Immature natural killer cell (primary cell): Measurements from ENCODE around the gene ZNF69. TPM values are rescaled to one million over a fixed set of nuclear protein-coding genes. Genes with fewer than 3 reads are reported as not detected.
"Not testable (repeated sequence)": the region's sequence is repeated elsewhere in the genome, so short reads cannot be mapped to it uniquely, and the experiment has no call there.

Source experiments
- DNase-seq, 3 donors: peaks; one replicate each; pipeline ENCODE4 v3.0.0; 2022; ENCODE audit warnings: mixed read lengths in 1 of 3
- H3K27ac Mint-ChIP-seq, 6 donors: one replicate each; pipeline ENCODE4 v1.8.0; 2020; ENCODE audit warnings: mixed read lengths in 6 of 6, mild to moderate bottlenecking in 5 of 6, inconsistent platforms in 4 of 6, moderate library complexity in 3 of 6
- H3K27me3 Mint-ChIP-seq, 3 donors: one replicate each; pipeline ENCODE4 v1.8.0; 2020 to 2021; ENCODE audit warnings: low read depth in 3 of 3, mild to moderate bottlenecking in 3 of 3, mixed read lengths in 3 of 3, moderate library complexity in 3 of 3, inconsistent platforms in 1 of 3
- H3K36me3 Mint-ChIP-seq, 3 donors: one replicate each; pipeline ENCODE4 v1.8.0; 2020; ENCODE audit warnings: mixed read lengths in 3 of 3, inconsistent platforms in 2 of 3, mild to moderate bottlenecking in 2 of 3
- H3K4me1 Mint-ChIP-seq, 2 donors: one replicate each; pipeline ENCODE4 v1.8.0; 2020; ENCODE audit warnings: inconsistent platforms in 2 of 2, mild to moderate bottlenecking in 2 of 2, mixed read lengths in 2 of 2, moderate library complexity in 1 of 2
- H3K4me3 Mint-ChIP-seq, 5 donors: one replicate each; pipeline ENCODE4 v1.8.0; 2020; ENCODE audit warnings: mild to moderate bottlenecking in 5 of 5, mixed read lengths in 5 of 5, inconsistent platforms in 3 of 5, moderate library complexity in 3 of 5
- H3K9me3 Mint-ChIP-seq, 6 donors: one replicate each; pipeline ENCODE4 v1.8.0; 2020; ENCODE audit warnings: mild to moderate bottlenecking in 6 of 6, mixed read lengths in 6 of 6, inconsistent platforms in 4 of 6, moderate library complexity in 3 of 6
- polyA plus RNA-seq, 3 donors: library from polyadenylated mRNA; unstranded; fragments of 300-500 nt; fragmentation: Illumina TruSeq; gene quantifications; one replicate each; pipeline ENCODE4 v1.2.3, GENCODE V29; 2021

The ZNF69 gene
- polyA plus RNA-seq, 3 donors from 2014 or later, result 2.4 to 3.3 TPM; not detected in 1

DNA sequence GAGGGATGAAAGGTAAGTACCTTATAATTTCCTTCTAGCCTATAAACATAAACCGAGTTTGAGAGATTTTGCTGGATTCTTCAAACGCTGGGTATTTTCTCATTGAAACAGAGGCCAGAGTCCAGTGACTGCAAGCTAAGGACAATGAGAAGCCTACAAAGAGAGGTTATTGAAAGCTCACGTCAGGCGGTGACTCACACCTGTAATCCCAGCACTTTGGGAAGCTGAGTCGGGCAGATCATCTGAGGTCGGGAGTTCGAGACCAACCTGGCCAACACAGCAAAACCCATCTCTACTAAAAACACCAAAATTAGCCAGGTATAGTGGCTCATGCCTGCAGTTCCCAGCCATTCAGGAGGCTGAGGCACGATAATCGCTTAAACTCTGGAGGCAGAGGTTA lies 15.0 kb upstream of the ZNF69 start:
- H3K4me1 Mint-ChIP-seq, result no peaks in the 10 kb centered on the region
- peaks cover 22 to 47% (median 34%) of the 10 kb centered on the region in 6 donors for H3K9me3 Mint-ChIP-seq
- no peak for DNase-seq
- H3K4me3 Mint-ChIP-seq, result no peak overlapping the region
- peaks cover 15 to 30% (median 21%) of the 10 kb centered on the region in 3 donors for H3K36me3 Mint-ChIP-seq
- H3K27ac Mint-ChIP-seq, result no peak overlapping the region
- peaks cover 0 to 2% (median 0%) of the 10 kb centered on the region in 3 donors for H3K27me3 Mint-ChIP-seq

- Mint-ChIP-seq H3K36me3 (peaks cover 5 to 19% (median 9%) of the 10 kb centered on the region in 3 donors), H3K27me3 (peaks cover 0 to 2% (median 0%) of the 10 kb centered on the region in 3 donors)
Observed at GRCh38 chr19:11873762-11874161, 13.8 kb upstream of the ZNF69 start.

DNA sequence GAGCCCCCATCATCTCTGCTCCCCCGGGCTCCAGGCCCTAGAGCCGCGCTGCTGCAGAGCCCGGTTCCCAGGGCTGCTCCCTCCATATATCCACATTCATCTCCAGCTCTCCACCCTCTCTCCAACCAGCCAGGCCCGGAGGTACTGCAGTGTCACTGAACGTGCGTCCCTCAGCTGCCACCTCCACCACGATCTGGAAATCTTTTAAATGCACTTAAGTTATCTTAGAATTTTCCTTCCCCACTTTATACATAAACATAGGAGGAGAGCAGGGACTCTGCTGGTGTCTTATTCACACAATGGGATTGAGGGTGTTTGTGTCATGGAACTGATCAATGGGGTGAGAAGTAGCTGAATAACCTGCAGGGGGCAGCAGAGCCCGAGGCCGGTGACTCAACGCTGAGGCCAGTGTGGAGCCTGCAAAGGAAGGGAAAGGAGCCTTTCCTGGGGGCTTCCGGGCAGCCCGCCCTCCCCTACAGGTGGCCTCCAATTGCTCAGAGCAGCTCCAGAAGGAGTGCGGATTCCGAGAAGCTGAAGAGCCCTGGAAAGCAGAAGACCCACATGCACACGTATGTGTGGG lies 7.8 kb upstream of the ZNF69 start:
- DNase-seq, result peak; percentile 24 to 36 (median 24)
- not testable (repeated sequence) for H3K27ac Mint-ChIP-seq, H3K36me3 Mint-ChIP-seq, H3K4me3 Mint-ChIP-seq, H3K9me3 Mint-ChIP-seq, H3K4me1 Mint-ChIP-seq, H3K27me3 Mint-ChIP-seq

More at GRCh38 chr19:11873762-11874161, 13.8 kb upstream of the ZNF69 start:
- H3K9me3 Mint-ChIP-seq, result peaks cover 15 to 35% (median 22%) of the 10 kb centered on the region in 6 donors
- H3K4me1 Mint-ChIP-seq, result no peaks in the 10 kb centered on the region
- H3K27ac Mint-ChIP-seq, result no peak overlapping the region
- H3K4me3 Mint-ChIP-seq, result no peak overlapping the region
- no peak for DNase-seq

- Mint-ChIP-seq H3K27ac (no peak overlapping the region), H3K9me3 (no peaks in the 10 kb centered on the region), H3K4me1 (peaks cover 2 to 5% of the 10 kb centered on the region in 2 donors), H3K4me3 (no peak overlapping the region), H3K27me3 (no peaks in the 10 kb centered on the region), H3K36me3 (no peaks in the 10 kb centered on the region)
- no peak for DNase-seq
Observed at GRCh38 chr19:11880598-11880997, 7.0 kb upstream of the ZNF69 start.

GRCh38 chr19:11881151-11881800 lies 6.3 kb upstream of the ZNF69 start:
- H3K27me3 Mint-ChIP-seq, result peaks cover 0 to 1% (median 0%) of the 10 kb centered on the region in 3 donors
- no peak overlapping the region for H3K4me3 Mint-ChIP-seq
- DNase-seq, result peak; percentile 54 to 64 (median 56)
- no peaks in the 10 kb centered on the region for H3K9me3 Mint-ChIP-seq
- peaks cover 2 to 5% of the 10 kb centered on the region in 2 donors for H3K4me1 Mint-ChIP-seq
- no peak overlapping the region for H3K27ac Mint-ChIP-seq
- H3K36me3 Mint-ChIP-seq, result no peaks in the 10 kb centered on the region

DNA sequence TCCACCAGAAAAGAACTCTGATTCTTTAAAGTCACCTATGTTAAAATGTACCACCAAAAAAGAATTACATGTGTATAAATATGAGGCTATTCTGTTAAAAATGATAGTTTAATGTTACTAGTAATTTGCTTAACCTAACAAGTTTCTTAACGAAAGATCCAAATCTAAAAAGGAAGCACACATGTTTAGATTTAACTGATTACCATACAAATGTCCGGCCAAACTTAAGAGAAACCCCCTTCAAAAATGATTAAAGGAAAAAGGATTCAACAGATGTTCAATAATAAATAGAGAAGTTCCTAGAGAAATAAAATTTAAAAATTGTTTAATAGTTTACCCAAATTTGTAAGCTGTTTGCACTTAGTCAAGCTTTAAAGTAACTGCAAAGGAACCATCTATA lies 5.0 kb upstream of the ZNF69 start:
- Mint-ChIP-seq H3K4me1 (peaks cover 7 to 14% of the 10 kb centered on the region in 2 donors), H3K27ac (no peak overlapping the region), H3K36me3 (no peaks in the 10 kb centered on the region), H3K27me3 (peaks cover 0 to 5% (median 0%) of the 10 kb centered on the region in 3 donors), H3K4me3 (no peak overlapping the region), H3K9me3 (no peaks in the 10 kb centered on the region)
- no peak for DNase-seq

DNA sequence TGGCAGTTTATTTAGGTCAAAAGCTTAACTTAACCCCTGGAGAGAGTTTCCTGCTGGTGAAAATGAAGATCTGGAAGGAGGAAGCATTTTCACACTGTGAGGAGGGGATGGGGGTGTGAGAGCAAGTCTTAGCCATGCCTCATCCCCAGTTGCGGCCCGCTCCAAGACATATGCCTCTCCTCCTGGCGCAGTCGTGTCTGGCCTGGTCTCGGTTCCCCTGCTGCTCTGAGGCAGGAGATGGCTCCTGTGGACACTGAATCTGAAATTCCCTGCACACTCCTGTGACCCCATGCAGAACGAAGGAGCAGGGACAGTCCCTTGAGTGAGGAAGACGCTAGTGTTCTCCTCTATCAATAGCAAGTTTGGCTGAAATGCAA lies 360 bp upstream of the ZNF69 start:
- Mint-ChIP-seq H3K27me3 (peaks cover 0 to 5% (median 0%) of the 10 kb centered on the region in 3 donors), H3K27ac (peak overlapping the region; percentile 72 to 88 (median 86)), H3K4me1 (peaks cover 22 to 32% of the 10 kb centered on the region in 2 donors), H3K4me3 (peak overlapping the region; percentile 89 to 94 (median 92)), H3K36me3 (no peaks in the 10 kb centered on the region), H3K9me3 (no peaks in the 10 kb centered on the region)
- DNase-seq, result no peak

DNA sequence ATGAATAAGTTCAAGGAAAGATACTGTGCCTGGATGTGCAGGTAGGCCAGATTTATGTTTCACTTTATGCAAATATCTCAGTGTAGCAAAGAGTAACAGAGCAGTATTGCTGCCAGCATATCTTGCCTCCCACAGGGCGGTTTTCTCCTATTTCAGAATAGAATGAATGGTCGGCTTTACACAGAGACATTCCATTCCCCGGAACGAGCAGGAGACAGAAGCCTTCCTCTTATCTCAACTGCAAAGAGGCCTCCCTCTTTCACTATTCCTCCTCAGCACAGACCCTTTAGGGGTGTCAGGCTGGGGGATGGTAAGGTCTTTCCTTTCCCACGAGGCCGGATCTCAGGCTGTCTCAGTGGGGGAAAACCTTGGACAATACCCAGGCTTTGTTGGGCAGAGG lies 2.3 kb downstream of the ZNF69 start:
- not testable (repeated sequence) for H3K36me3 Mint-ChIP-seq, DNase-seq, H3K27me3 Mint-ChIP-seq, H3K9me3 Mint-ChIP-seq, H3K27ac Mint-ChIP-seq
- Mint-ChIP-seq H3K4me1 (peaks cover 22 to 35% of the 10 kb centered on the region in 2 donors), H3K4me3 (peak overlapping the region in 4 of 5 donors; percentile 18 to 58 (median 35))

- H3K27me3 Mint-ChIP-seq, result peaks cover 0 to 5% (median 0%) of the 10 kb centered on the region in 3 donors
- H3K27ac Mint-ChIP-seq, result peak overlapping the region in 1 of 6 donors; percentile 61
- H3K4me3 Mint-ChIP-seq, result no peak overlapping the region
- H3K36me3 Mint-ChIP-seq, result peaks cover 5 to 6% (median 5%) of the 10 kb centered on the region in 3 donors
- H3K4me1 Mint-ChIP-seq, result peaks cover 26 to 42% of the 10 kb centered on the region in 2 donors
- H3K9me3 Mint-ChIP-seq, result peaks cover 0 to 2% (median 0%) of the 10 kb centered on the region in 6 donors
- DNase-seq, result no peak
Observed at GRCh38 chr19:11890634-11891033, 3.1 kb downstream of the ZNF69 start.

GRCh38 chr19:11894851-11895250 lies 7.3 kb downstream of the ZNF69 start:
- Mint-ChIP-seq H3K9me3 (peaks cover 0 to 7% (median 3%) of the 10 kb centered on the region in 6 donors), H3K4me1 (peaks cover 5 to 11% of the 10 kb centered on the region in 2 donors), H3K27ac (no peak overlapping the region), H3K27me3 (no peaks in the 10 kb centered on the region), H3K36me3 (peaks cover 5 to 15% (median 5%) of the 10 kb centered on the region in 3 donors), H3K4me3 (no peak overlapping the region)
- DNase-seq, result no peak

DNA sequence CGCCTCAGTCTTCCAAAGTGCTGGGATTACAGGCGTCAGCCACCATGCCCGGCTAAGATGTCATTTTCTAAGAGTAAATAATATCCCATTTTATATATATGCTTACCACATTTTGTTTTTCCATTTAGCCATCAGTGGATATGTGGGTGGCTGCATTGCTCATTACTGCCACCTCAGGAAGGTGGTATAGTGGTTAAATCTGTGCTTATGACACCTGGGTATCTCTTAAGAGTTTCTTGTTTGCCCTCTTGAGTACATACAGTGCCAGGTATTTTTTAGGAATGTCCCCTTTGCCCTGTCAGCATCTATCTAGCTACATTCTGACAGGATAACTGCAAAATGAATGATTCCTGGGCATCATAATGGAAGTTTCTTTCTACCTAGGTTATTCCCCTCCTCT lies 14.6 kb downstream of the ZNF69 start:
- H3K27ac Mint-ChIP-seq, result no peak overlapping the region
- no peak for DNase-seq

GRCh38 chr19:11905928-11906327 lies 18.3 kb downstream of the ZNF69 start:
- Mint-ChIP-seq H3K4me1 (no peaks in the 10 kb centered on the region), H3K9me3 (peaks cover 41 to 88% (median 78%) of the 10 kb centered on the region in 6 donors), H3K27me3 (peaks cover 0 to 2% (median 0%) of the 10 kb centered on the region in 3 donors), H3K4me3 (no peak overlapping the region), H3K36me3 (peaks cover 34 to 54% (median 49%) of the 10 kb centered on the region in 3 donors), H3K27ac (no peak overlapping the region)
- DNase-seq, result no peak

More for the DNA sequence above, 14.6 kb downstream of the ZNF69 start:
- Mint-ChIP-seq H3K4me3 (no peak overlapping the region), H3K27me3 (no peaks in the 10 kb centered on the region), H3K36me3 (peaks cover 31 to 57% (median 48%) of the 10 kb centered on the region in 3 donors), H3K4me1 (no peaks in the 10 kb centered on the region), H3K9me3 (peaks cover 22 to 69% (median 50%) of the 10 kb centered on the region in 6 donors)

- H3K4me1 Mint-ChIP-seq, H3K27me3 Mint-ChIP-seq, H3K4me3 Mint-ChIP-seq, H3K27ac Mint-ChIP-seq, DNase-seq: not testable (repeated sequence)
- Mint-ChIP-seq H3K36me3 (peaks cover 9 to 20% (median 10%) of the 10 kb centered on the region in 3 donors), H3K9me3 (peaks cover 47 to 70% (median 63%) of the 10 kb centered on the region in 6 donors)
Observed at GRCh38 chr19:11911937-11912336, 24.4 kb downstream of the ZNF69 start.

DNA sequence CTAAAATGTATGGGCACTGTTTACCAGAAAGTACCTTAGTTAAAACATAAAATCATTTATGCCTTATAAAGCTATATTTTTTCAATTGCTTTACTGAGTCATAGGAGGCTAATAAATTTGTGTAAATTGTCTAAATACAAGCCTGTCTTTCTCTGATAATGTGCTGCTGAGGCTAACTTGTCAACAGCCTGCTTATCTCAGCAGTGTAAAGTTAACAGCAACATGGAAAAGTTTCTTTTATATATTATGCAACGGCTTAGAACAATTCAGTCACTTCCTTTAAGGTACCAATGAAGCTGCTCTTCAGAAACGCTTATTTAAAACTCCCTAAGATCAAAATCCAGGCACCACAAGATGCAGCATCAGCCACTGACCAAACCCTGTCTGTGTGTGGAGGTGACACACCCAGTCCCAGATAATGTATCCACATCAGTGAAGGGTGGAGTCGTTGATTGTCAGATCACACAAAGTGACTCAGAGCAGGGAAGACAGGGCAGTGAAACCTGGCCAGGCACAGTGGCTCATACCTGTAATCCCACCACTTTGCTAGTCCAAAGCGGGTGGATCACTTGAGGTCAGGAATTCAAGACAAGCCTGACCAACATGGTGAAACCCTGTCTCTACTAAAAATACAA lies 27.0 kb downstream of the ZNF69 start:
- H3K4me3 Mint-ChIP-seq, H3K4me1 Mint-ChIP-seq, H3K27ac Mint-ChIP-seq, DNase-seq, H3K27me3 Mint-ChIP-seq, H3K36me3 Mint-ChIP-seq: not testable (repeated sequence)
- peaks cover 25 to 44% (median 37%) of the 10 kb centered on the region in 6 donors for H3K9me3 Mint-ChIP-seq
